Activated naive CD4-positive, alpha-beta T cell treated with anti-CD3 and anti-CD28 coated beads, Interleukin-2, amount 50 U/mL, for 16 hours (primary cell): ENCODE data around the gene MSRB3.
"Not testable (repeated sequence)": the region's sequence is repeated elsewhere in the genome, so short reads cannot be mapped to it uniquely, and the experiment has no call there.

Source experiments
- DNase-seq: peaks from one replicate; pipeline ENCODE4 v3.0.0-alpha.2; 2020

Gene MSRB3

DNA sequence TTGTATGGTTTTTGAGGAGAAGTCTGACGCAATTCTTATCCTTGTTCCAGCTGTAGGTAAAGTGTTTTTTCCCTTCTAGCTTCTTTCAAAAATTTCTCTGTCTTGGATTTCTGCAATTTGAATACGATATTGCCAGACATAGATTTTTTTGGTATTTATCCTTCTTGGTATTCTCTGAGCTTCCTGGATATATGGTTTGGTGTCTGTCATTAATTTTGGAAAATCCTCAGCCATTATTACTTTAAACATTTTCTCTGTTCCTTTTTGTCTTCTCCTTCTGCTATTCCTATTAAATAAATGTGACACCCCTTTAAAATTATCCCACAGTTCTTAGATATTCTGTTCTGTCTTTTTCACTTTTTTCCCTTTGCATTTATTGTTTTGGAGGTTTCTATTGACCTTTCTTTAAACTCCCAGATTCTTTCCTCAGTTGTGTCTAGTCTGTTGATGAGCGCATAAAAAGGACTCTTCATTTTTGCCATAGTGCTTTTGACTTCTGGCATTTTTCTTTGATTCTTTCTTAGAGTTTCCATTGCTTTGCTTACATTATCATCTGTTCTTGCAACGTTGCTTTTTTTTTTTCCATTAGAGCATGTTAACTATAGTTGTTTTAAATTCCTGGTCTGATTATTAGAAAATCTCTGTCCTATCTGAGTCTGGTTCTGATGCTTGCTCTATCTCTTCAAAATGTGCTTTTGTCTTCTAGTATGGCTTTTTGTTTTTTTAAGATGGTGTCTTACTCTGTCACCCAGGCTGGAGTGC, 129.1 kb downstream of the MSRB3 start:
- no peak for DNase-seq

DNA sequence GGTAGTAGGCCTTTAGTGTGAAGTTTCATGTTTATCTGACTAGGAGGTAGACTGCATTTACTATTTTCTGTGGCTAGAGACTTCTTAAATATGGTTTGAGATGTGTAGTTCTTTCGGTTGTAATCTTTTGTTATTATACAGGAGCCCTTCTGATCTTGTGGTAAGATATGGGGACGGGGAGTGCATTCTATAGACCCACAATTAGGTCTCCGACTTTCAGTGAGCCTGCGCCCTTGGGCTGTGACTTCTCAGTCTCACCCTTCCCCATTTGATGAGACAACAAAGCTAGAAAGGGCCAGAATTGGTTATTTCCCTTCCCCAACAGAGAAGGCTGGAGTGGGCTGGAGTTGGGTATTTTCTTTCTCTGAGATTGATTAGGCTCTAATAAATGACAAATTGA, 130.0 kb downstream of the MSRB3 start:
- no peak for DNase-seq

- DNase-seq: no peak
Observed at GRCh38 chr12:65409726-65410125, 131.2 kb downstream of the MSRB3 start.

DNA sequence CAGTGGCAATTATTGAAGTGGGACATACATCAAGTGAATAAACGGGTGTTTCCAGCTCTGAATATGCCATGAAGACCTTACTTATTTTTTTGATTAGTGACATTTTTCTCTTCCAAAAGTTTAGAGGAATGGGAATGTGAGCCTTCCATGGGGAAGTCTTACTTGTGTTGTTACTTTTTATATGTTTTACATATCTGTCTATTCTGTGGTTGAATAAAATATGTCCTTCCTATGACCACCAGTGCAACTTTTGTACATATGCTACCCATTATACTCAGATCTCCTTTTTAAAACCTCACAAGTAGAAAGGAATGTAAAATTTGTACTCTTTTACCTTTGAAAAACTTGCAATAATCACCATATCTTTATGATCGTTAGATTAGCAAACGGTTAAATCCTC, 132.7 kb downstream of the MSRB3 start:
- DNase-seq: no peak

DNA sequence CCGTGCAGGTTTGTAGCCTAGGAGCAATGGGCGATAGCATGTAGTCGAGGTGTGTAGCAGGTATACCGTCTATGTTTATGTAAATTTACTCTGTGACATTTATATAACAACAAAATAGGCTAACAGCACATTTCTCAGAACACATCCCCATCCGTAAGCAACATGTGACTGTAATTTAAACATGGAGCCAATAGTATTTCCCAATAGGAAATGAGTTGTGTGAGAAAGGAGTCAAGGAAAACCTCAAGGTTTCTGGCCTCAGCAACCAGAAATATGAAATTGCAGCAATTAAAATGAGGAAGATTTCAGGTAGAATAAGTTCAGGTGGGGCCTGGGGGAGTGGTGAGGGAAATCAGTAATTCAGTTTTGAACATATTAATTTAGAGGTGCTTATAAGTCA, 136.0 kb downstream of the MSRB3 start:
- DNase-seq: no peak

- DNase-seq: no peak
Observed at GRCh38 chr12:65415826-65416225, 137.3 kb downstream of the MSRB3 start.

GRCh38 chr12:65419284-65420072, 141.0 kb downstream of the MSRB3 start:
- DNase-seq: no peak

GRCh38 chr12:65420941-65421340, 142.5 kb downstream of the MSRB3 start:
- DNase-seq: no peak

DNA sequence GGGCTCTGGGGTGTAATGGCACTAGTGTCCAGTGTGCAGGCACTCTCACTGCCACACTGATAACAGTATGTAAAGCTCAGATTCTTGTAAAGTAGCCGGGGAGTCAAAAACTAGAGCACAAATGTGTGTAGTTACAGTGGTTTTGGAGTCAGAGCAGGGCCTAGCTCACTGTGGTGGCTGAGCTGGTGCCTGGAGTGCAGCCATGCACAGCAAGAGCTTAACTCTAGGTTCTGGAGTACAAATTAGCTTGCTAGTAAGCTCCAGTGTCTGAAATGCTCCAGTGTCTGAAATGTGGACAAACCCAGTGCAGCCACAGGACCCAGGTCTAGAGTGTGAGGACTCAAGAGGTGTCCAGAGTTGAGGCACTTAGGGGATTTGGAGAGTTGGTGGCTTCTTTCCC, 149.2 kb downstream of the MSRB3 start:
- no peak for DNase-seq

DNA sequence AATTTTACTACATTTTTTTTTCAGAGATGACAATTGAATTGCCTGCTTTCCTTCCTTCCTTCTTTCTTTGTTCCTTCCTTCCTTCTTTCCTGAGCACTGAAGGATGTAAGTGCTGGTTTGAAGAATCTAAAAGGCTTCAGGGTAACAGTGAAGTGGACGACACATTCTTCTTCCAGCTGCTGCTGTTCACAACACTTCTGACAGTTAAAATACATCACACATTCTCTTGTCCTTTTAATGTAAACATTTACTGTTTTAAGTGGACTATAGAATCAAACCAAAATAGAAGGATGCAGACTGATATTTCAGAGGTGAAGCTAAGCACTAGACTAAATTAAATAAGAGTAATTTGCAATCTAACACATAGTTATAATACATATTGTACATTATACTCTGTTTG, 151.5 kb downstream of the MSRB3 start:
- no peak for DNase-seq

GRCh38 chr12:65430571-65431306, 152.3 kb downstream of the MSRB3 start:
- no peak for DNase-seq

- DNase-seq: no peak
Observed at GRCh38 chr12:65432114-65432513, 153.6 kb downstream of the MSRB3 start.

GRCh38 chr12:65432651-65433050, 154.2 kb downstream of the MSRB3 start:
- DNase-seq: no peak

DNA sequence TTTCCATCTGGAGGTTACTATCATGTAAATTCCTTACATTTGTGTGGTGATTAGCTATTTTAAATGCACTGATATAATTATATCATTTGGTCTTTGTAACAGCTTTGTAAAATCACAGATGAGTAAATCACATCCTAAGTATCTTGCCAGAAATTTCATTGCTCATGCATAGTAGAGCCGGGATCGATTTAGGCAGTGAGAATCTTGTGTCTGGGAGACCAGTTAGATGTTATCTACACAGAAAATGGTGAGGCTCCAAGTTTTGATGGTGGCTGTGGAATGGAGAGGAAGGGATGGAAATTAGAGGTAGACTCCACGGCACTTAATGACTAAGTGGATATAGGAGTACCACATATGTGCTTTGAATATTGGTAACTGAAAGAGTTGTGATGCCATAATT, 156.3 kb downstream of the MSRB3 start:
- DNase-seq: no peak

DNA sequence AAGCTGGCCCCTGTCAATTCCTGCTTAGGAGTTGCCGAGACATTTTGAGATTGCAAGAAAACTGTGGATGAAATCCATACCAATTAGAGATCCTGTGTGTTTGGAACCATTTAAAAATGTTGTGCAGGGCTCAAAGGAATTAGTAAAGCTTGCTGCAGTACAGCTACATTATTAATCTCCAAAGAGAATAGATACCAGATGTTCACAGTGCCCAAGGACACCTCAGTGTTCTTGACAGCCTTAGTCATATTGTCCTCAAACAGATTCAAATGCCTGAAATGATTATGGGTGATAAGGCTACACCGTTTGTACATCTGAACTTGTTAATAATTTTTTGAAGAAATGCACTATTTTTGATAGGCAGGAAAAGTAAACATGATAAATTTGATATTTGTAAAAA, 164.6 kb downstream of the MSRB3 start:
- DNase-seq: no peak

GRCh38 chr12:65444996-65445395, 166.5 kb downstream of the MSRB3 start:
- no peak for DNase-seq

- DNase-seq: no peak
Observed at GRCh38 chr12:65446901-65447300, 168.4 kb downstream of the MSRB3 start.

- DNase-seq: no peak
Observed at GRCh38 chr12:65449400-65449799, 170.9 kb downstream of the MSRB3 start.

- DNase-seq: no peak
Observed at GRCh38 chr12:65450625-65451024, 172.1 kb downstream of the MSRB3 start.

DNA sequence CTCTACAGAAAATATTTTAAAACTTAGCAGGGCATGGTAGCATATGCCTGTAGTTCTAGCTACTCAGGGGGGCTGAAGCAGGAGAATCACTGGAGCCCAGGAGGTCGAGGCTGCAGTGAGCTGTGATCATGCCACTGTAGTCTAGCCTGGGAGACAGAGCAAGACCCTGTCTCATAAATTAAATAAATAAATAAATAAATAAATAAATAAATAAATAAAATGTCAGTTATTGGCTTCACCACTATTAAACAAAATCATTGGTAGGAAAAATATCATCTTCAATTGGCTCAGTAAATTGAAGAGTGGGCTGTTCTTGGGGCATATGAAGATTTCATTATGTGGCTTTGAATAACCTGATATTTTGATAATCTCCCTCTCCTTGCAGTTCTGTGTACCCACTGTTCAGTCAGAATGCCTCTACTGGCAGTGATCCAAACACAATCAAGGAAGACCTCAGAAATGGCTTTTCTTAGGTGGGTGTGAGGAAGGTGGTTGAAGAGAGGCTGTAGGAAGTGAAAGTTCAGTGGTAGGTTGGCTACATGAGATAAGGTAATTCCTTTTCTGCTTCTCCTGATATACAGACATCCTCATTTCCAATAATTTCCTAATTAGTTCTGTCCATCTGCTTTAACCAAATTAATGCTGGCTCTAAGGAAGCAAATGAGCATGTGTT, 175.8 kb downstream of the MSRB3 start:
- no peak for DNase-seq

DNA sequence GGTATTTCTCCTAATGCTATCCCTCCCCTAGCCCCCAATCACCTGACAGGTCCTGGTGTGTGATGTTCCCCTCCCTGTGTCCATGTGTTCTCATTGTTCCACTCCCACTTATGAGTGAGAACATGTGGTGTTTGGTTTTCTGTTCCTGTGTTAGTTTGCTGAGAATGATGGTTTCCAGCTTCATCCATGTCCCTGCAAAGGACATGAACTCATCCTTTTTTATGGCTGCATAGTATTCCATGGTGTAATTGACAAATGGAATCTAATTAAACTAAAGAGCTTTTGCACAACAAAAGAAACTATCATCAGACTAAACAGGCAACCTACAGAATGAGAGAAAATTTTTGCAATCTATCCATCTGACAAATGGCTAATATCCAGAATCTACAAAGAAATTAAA, 178.9 kb downstream of the MSRB3 start:
- not testable (repeated sequence) for DNase-seq

DNA sequence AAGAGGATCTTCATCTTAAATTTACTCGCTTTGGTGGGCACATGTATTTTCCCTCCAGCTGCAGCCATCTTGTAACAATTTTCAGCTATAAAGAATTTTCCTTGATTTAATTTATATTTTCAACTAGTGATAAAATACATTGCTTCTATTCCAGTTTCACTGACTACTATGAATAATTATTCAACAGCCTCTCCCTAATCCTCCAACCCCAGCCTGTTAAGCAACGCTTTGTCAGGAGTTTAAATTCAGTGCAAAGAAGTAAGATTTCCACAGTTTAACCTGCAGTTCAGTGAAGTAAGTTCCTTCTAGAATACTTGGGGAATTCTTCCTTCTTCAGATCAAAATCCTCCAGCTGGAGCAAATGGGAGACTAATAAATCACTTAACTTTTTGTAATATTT, 180.2 kb downstream of the MSRB3 start:
- no peak for DNase-seq

GRCh38 chr12:65459545-65459944, 181.1 kb downstream of the MSRB3 start:
- DNase-seq: no peak
